VCaP (cell line): ENCODE results near the gene USP15.

Experiments
- H3K27ac ChIP-seq: fragments of 450-650 bp; 2 replicates; pipeline ENCODE4 v1.5.1; 2017
- CTCF ChIP-seq: fragments of 450-650 bp; conservative IDR thresholded peaks from 2 replicates; pipeline ENCODE4 v1.5.1; 2017; ENCODE audit warnings: mild to moderate bottlenecking, moderate library complexity

Gene USP15

DNA sequence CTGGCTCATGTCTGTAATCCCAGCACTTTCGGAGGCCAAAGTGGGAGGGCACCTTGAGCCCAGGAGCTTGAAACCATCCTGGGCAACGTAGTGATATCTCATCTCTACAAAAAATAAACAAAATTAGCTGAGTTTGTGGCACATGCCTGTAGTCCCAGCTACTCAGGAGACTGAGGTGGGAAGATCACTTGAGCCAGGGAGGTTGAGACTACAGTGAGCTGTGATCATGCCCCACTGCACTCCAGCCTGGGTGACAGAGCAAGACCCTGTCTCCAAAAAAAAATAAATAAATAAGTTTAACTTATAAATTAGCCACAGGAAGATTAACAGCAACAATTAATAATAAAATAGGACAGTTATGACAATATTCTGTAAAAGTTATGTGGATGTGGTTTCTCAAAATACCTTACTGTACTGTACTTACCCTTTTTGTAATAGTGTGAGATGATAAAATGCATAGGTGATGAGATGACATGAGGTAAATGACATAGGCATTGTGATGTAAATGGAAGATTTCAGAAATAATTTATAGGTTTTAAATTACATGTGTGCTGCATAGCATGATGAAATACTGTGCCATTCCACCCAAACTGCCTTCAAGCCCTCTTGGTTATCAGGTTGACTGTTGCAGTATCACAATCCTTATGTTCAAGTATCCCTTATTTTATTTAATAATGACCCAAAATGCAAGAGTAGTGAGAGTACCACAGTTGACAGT, 22.0 kb downstream of the USP15 start:
- H3K27ac ChIP-seq, result no peak overlapping the region
- TF ChIP-seq CTCF, result no peak

GRCh38 chr12:62284749-62285148, 24.5 kb downstream of the USP15 start:
- no peak for TF ChIP-seq CTCF
- H3K27ac ChIP-seq, result no peak overlapping the region

GRCh38 chr12:62285284-62285683, 25.1 kb downstream of the USP15 start:
- H3K27ac ChIP-seq, result no peak overlapping the region

GRCh38 chr12:62288328-62288727, 28.1 kb downstream of the USP15 start:
- no peak overlapping the region for H3K27ac ChIP-seq
- TF ChIP-seq CTCF, result no peak

More at GRCh38 chr12:62285284-62285683, 25.1 kb downstream of the USP15 start:
- TF ChIP-seq CTCF, result no peak

GRCh38 chr12:62290846-62291245, 30.6 kb downstream of the USP15 start:
- TF ChIP-seq CTCF, result no peak
- no peak overlapping the region for H3K27ac ChIP-seq

GRCh38 chr12:62291864-62292760, 31.9 kb downstream of the USP15 start:
- TF ChIP-seq CTCF, result no peak
- H3K27ac ChIP-seq, result no peak overlapping the region

DNA sequence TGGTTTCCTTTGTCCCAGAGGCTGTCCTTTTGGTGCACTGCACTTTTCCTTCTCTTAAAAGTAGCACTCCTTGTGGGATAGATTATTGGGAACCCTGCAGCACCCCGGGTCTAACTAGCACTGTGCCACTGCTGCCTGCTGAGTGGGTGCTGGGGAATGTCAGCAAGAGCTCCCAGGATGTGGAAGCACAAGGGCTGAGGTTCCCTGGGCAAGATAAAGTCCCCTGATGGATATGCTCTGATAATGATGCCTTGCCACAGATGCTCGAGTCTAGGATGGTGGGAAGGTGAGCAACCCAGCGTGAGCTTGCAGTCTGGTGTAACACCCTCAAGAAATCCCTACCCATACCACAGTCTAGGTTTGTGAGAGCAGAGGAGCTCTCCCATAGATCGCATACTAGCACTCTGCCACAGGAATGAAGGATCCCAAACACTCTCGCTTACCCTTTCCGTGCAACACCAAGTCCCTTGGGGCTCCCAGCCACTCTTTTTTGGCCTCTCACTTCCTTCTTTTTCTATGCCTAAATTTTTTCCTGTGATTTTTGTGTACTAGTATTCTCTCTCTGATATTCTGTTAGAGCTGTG, 32.6 kb downstream of the USP15 start:
- H3K27ac ChIP-seq, result no peak overlapping the region
- no peak for TF ChIP-seq CTCF
